Gastroesophageal sphincter (tissue), 3 donors: ENCODE data around the gene RASGEF1C.

Experiments
- CTCF ChIP-seq, 4 experiments: fragments of 200-600 bp in 2 of 4; fragments of 450-650 bp in 2 of 4; sonication (generic) in 1 of 4; IDR thresholded peaks; one replicate each; pipeline ENCODE4 v1.5.1; 2017 to 2019; ENCODE audit warnings: antibody characterized with exemption in 4 of 4, mild to moderate bottlenecking in 2 of 4, moderate library complexity in 2 of 4
- EP300 ChIP-seq: sonication (generic); formaldehyde crosslinking; IDR thresholded peaks from one replicate; pipeline ENCODE4 v1.6.1; 2017; ENCODE audit warnings: antibody characterized with exemption, mild to moderate bottlenecking
- POLR2A ChIP-seq, 2 donors: fragments of 450-650 bp; IDR thresholded peaks; one replicate each; pipeline ENCODE4 v1.6.1; 2017; ENCODE audit warnings: antibody characterized with exemption in 2 of 2, mild to moderate bottlenecking in 2 of 2, moderate library complexity in 1 of 2
- POLR2AphosphoS5 ChIP-seq: sonication (generic); formaldehyde crosslinking; IDR thresholded peaks from one replicate; pipeline ENCODE4 v1.6.1; 2017; ENCODE audit warnings: antibody characterized with exemption

GRCh38 chr5:180178531-180179441 lies 30.2 kb downstream of the RASGEF1C start:
- TF ChIP-seq POLR2A (IDR thresholded peaks at IDR 0.05) (no peak), CTCF (IDR thresholded peaks at IDR 0.05) (no peak), POLR2AphosphoS5 (no peak), EP300 (no peak)
